PC-3 (cell line): Measurements from ENCODE around the gene FSD1L.

Source experiments
- EZH2phosphoT487 ChIP-seq: fragments of 300-600 bp; sonication (generic); IDR thresholded peaks from 2 replicates; pipeline ENCODE4 v1.6.1; 2018; ENCODE audit warnings: mild to moderate bottlenecking, antibody characterized with exemption, low read length, borderline replicate concordance
- TF ChIP-seq, protein P1 (sequence below): fragments of 300-600 bp; sonication (generic); conservative IDR thresholded peaks from 2 replicates; pipeline ENCODE4 v1.5.1; 2017; ENCODE audit warnings: antibody characterized with exemption, low read depth, mild to moderate bottlenecking, low read length

DNA sequence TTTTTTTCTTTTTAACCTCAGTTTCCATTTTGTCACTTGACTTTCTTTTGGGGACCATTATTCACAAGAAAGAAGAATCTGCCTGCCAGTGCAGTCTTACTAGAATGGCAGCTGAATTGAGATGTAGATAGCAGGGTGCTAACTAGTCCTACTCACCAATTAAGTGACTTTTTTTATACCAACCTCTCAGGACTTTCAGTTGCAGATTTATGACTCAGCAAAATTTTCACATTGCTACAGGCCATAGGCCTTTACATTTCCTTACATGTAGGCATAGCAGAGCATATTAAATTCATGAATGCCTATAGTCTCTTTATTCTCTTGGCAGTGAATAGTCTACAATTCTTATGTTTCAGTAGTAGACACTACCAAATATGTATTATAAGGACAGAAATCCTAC lies 56.0 kb downstream of the FSD1L start:
- TF ChIP-seq, protein P1, sequence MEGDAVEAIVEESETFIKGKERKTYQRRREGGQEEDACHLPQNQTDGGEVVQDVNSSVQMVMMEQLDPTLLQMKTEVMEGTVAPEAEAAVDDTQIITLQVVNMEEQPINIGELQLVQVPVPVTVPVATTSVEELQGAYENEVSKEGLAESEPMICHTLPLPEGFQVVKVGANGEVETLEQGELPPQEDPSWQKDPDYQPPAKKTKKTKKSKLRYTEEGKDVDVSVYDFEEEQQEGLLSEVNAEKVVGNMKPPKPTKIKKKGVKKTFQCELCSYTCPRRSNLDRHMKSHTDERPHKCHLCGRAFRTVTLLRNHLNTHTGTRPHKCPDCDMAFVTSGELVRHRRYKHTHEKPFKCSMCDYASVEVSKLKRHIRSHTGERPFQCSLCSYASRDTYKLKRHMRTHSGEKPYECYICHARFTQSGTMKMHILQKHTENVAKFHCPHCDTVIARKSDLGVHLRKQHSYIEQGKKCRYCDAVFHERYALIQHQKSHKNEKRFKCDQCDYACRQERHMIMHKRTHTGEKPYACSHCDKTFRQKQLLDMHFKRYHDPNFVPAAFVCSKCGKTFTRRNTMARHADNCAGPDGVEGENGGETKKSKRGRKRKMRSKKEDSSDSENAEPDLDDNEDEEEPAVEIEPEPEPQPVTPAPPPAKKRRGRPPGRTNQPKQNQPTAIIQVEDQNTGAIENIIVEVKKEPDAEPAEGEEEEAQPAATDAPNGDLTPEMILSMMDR, result no peak
- no peak for TF ChIP-seq EZH2phosphoT487
